T47D (cell line): ENCODE measurements around the gene MMP24.

Source experiments
- DNase-seq, 2 experiments: peaks; one replicate each; pipeline versions ENCODE4 v3.0.0 to v3.0.0-alpha.2; 2011 to 2012; ENCODE audit warnings: low read depth in 1 of 2, low spot score in 1 of 2
- JUND ChIP-seq: IDR thresholded peaks from 2 replicates; pipeline ENCODE4 v1.6.1; 2012; ENCODE audit warnings: low read depth
- in situ Hi-C: cut with HindIII; loops from 2 replicates; pipeline ENCODE4 v1.10.0; 2016; ENCODE audit warnings: low sequenced_read_pairs, low pct_unique_long_range_greater_than_20kb

MMP24 gene

DNA sequence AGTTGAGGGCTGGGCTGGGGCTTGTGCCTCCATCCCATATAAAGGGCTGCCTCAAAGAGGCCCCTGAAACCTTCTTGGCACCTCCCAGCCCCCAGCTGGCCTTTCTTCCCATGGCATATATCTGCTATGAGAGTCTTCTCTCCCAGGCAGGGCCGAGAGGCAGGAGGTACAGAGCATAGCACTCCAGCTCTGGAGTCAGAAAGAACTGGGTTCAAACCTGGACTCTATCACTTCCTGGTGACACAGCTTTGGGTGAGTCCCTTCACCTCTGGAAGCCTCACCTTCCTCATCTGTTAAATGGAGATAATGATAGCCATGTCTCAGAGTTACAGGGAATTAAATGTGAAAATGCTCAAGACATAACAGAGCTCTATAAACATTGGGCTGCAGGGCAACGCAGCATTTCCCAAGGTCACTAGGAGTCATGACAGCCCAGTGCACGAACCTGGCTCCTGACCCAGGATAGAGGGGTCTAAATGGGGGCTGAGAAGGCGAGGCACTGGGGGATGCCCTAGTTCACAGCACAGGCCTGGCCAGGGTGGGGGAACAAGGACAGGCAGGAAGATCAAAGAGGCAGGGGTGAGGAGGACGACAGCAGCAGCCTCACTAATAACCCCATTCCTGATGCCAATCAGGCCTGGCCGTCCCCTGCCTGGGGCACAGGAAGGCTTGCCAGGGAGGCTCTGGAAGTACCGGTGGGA lies 63.8 kb downstream of the MMP24 start:
- DNase-seq, result no peak
- no peak for TF ChIP-seq JUND
- in situ Hi-C loops, result no loop called here

DNA sequence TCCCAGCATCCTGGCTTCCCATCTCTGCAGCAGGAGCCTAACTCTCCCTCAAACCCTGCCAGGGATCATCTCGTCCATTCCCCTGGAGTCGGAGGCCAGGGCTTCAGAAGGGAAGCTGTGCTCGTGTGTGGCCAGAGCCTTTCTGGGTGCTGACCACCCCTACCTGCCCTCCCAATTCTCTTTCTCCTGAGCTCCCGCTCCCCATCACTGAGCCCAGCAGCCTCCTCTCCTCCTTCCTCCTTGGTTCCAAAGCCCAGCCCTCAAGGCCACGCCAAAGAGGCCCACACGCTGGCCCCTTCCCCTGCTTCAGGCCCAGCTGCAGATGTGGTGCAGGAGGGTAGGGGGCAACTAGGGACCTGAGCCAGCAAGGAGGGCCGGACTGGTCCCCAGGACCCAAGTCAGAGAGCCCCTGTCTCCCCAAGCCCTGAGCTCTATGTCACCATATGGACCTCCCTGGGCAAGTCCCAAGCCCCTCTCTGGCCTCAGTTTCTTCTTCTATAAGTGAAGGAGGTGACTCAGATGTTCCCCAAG lies 64.5 kb downstream of the MMP24 start:
- no peak for TF ChIP-seq JUND
- in situ Hi-C loops, result no loop called here
- no peak for DNase-seq

DNA sequence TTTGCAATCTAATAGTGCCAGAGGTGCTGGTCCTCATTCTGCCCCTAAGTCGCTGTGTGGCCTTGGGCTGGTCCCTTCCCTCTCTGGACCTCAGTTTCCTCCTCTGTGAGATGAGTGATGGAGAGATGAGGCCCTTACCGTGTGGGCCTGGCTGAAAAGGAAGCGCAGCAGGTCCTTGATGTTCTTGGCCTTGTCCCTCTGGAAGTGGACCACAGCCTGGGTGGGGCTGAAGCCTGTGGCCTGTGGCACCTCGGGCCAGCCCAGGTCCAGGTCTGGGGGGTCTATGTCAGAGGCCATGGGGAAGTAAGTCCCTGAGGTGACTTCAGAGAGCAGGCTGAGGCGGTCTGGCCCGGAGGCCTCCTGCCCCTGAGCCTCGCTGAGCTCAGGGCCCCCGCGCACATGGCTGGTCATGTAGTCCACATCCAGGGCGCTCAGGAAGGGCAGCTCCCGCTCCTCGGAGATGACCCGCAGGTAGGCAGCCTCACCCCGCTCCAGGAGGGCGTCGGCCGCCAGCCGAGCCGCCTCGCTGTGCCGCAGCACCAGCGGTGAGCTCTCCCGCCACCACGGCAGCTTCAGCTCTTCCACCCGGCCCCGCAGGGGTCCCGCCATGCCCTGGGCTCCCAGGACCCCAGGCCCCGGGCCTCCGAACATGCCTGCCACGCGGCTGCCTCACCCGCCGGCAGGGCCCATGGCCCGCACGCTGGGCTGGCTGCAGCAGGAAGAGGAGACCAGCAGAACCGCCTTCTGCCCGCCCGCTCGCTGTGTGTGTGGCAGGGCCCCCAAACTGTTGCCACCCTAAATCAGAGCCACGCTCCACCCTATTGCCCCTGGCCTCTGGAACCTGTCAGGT lies 65.4 kb downstream of the MMP24 start, which contains the start of gene FAM83C:
Gene FAM83C (minus strand): TSS at position 772 of the 850 bp plus-strand sequence. CDS start 121 bp downstream, at position 651.
- in situ Hi-C loops, result no loop called here
- no peak for TF ChIP-seq JUND
- no peak for DNase-seq

DNA sequence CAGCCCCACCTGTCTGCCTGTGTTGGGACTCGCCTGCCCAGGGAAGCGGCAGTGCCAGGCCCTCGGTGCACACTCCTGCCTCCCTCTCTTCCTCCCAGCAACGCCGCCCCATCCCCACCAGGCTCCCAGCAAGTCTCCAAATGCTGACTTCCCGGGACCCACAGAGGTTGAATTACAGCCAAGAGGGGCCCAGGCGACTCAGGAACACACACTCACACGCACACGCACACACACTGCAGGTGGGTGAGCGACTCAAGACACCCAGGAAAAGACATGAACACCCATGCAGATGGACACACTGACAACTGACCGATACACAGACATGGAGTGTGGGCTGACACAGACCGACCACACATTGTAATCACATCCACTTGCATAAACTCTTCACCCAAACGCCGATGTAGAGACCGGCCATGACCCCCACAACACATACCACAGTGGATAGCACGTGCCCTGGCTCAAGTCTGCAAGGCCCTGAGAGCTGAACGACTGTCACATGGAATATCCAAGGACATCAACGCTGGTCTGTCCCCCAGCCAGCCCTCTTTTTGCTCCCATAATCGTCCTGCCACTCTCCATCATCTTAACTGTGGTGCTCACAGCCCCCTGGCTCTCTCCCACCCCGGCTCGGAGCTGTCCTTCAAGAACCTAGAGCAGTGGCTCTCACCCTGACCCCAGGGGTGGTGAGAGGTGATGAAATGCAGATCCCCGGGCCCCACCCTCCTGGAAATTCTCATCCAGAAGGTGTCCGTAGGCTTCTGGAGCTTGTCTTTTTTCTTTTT lies 66.2 kb downstream of the MMP24 start:
- DNase-seq, result no peak
- TF ChIP-seq JUND, result no peak
- in situ Hi-C loops, result no loop called here

DNA sequence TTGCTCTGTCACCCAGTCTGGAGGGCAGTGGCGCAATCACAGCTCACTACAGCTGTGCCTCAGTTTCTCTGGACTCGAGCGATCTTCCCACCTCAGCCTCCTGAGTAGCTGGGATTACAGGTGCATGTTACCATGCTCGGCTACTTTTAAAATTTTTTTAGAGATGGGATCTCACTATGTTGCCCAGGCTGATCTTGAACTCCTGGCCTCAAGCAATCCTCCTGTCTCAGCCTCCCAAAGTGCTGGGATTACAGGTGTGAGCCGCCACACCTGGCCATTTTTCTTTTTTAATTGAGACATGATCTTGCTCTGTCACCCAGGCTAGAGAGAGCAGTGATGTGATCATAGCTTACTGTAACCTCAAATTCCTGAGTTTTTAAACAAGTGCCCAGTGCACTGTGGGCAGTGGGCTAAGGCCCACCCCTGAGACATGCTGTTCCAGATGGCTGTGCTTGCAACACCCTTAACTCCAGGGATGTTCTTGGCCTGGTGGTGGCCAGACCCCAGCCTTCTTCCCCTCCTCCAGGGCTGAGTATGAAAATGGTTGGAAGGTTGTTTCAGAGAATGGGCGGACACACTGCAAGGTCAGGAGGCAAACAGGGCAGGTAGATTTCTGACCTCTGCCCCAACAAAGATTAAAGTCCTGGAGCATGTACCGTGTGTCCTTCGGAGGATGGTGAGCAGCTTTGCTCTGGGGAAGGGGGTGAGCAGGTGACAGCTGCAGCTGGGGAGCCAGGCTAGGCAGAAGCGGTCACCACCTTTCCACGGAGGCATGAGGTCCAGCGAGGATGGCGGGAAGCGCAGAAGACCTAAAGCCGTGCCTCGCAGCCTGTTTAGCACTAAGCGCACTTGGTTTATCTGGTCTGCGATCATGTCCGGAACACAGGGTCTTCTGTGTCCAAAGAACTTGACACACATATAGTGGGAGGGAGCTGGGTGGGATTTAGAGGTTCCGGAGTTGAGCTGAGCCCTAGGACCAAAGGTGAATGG lies 67.1 kb downstream of the MMP24 start:
- DNase-seq, result no peak
- no peak for TF ChIP-seq JUND
- in situ Hi-C loops, result no loop called here

DNA sequence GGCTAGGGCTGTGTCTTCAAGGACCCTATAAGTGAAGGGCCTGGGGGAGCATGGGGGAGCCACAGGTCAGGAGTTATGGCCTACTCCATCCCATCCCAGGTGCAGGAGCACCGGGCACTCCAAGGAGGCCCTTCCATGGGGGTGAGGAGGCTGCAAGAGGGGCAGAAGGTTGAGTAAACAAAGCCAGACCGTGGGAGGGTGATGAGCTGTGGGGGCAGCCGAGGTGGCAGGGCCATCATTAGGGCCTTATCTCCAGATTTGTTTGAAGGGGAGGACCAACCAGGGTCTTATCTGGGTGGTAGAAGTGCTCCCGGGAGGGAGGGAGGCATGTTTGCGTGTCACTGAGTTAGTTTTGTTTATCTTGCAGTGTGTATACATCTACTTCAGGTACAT lies 67.8 kb downstream of the MMP24 start:
- no peak for DNase-seq
- no peak for TF ChIP-seq JUND
- in situ Hi-C loops, result no loop called here

DNA sequence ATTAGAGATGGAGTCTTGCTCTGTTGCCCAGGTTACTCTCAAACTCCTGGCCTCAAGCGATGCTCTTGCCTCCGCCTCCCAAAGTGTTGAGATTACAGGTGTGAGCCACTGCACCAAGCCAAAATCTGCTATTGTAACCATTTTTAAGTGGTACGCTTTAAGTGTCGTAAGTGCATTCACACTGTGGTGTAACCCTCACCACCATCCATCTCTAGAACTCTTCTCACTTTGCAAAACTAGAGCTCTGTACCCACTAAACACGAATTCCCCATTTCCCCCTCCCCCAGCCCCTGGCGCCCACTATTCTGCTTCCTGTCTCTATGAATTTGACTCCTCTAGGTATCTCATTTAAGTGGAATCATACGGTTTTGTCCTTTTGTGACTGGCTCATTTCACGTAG lies 68.6 kb downstream of the MMP24 start:
- in situ Hi-C loops, result no loop called here
- no peak for DNase-seq
- no peak for TF ChIP-seq JUND

DNA sequence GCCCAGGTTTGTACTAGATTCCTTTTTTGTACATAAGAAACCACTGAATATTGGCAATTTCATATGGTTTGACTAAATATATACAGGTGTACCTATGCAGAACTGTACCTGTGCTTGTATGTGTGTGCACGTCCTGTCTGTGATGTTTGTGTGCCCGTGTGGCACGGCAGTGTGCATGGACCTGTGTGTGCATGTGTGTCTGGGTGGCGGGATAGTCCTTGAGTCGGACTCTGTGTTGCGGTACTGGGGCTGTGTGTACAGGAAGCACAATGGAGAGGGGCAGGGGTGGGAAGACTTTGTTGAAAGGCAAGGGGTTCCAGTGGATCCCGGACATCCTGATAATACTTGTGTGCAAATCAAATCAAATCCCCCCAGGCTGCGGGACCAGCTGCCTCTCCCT lies 69.2 kb downstream of the MMP24 start:
- in situ Hi-C loops, result no loop called here
- no peak for TF ChIP-seq JUND
- DNase-seq, result no peak

DNA sequence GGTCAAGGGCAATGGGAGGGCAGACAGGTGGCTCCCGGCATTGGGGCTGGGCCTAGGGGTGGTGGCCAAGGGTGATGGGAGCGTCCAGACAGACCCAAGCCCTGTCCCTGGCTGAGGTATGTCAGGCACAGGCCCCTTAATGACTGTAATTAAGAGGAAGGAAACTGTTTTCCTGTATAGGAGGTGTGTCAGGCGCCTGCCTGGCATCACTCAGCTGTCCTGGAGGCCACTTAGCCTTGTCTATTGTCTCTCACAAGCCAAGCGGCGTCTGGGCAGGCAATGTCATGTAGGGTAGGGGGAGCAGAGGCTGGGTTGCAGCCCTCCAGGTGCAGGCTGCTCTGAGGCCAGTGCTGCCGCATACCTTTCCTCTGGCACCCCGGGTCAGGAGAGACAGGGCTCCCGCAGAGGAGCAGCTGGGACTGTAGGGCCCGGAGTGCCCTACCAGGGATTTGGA lies 69.6 kb downstream of the MMP24 start:
- DNase-seq, result no peak
- TF ChIP-seq JUND, result no peak
- in situ Hi-C loops, result no loop called here

DNA sequence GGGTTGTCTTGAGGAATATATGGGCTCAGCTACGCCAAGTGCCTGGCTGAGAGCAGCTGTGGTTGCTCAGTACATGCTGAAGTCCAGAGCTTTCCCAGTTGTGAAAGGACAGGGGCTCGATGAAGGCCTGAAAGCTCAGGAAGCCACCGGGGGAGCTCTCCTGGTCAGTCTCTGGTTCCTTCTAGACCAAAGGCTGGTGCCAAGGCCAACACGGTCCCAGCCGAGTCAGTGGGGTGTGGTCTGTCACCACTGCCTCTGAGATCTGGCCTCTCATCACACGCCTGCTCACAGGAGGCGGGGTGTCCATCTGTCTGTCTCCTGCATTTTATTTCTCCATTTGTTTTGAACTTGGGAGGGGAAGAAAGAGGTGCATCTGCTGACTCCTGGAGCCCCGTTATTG lies 70.7 kb downstream of the MMP24 start:
- DNase-seq, result no peak
- in situ Hi-C loops, result no loop called here
- no peak for TF ChIP-seq JUND

DNA sequence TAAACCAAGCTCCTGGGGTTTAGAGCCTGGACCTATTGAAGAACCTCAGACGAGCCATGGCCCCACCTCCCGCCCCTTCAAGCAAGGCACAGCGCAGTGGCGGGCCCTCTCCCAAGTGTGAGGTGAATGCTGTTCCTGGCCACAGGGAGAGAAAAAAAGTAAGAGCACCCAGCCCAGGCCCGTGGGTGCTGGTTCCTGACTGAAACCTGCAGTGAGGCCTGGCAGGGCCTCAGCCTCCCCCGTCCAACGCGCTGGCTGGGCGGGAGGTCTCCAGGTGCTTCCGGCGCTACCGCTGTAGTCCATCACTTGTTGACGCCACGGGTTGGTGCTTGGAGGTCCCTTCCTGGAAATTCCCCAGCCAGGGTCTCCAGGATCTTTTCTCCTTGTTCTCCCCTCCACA lies 71.2 kb downstream of the MMP24 start:
- TF ChIP-seq JUND, result no peak
- no peak for DNase-seq
- in situ Hi-C loops, result no loop called here
